ENCODE measurements around the gene CUBN. TPM values are rescaled to one million over a fixed set of nuclear protein-coding genes. Genes with fewer than 3 reads are reported as not detected.

Gene CUBN
- total RNA-seq, 2 experiments from 2014 or later: 7.9 to 9.2 TPM

DNA sequence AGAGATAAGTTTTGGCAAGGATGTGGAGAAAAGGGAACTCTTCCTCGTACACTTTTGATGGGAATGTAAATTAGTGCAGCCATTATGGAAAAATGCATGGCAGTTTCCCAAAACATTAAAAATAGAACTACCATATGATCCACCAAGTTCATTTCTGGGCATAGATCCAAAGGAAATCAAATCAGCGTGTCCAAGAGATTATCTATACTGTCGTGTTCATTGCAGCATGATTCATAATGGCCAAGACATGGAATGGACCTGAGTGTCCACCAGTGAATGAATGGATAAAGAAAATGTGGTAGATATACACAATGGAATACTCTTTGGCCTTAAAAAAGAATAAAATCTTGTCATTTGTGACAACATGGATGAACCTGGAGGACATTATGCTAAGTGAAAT lies 242.0 kb downstream of the CUBN start:
- peaks cover 5% of the 10 kb centered on the region for H3K4me1 ChIP-seq (ENCODE audit: insufficient read depth, low read length)
- no peaks in the 10 kb centered on the region for H3K9me3 Mint-ChIP-seq
- DNase-seq (no peak), ATAC-seq (ENCODE audit: poor library complexity) (no peak)
- intact Hi-C loops (cut with DNase I, micrococcal nuclease): no loop called here
- no peaks in the 10 kb centered on the region for H3K36me3 ChIP-seq (ENCODE audit: insufficient read depth, low read length)
- no peak for TF ChIP-seq CTCF (IDR thresholded peaks at IDR 0.05)
- CTCF ChIA-PET: no interaction called here
- no peak overlapping the region for H3K27ac ChIP-seq (ENCODE audit: low read depth in 1 of 2, low read length in 2 of 2)
- H3K4me3 ChIP-seq (ENCODE audit: low read length): no peak overlapping the region
- H3K36me3 Mint-ChIP-seq (ENCODE audit: low read depth): peaks cover 5% of the 10 kb centered on the region
- H3K4me1 Mint-ChIP-seq (ENCODE audit: low read depth): peaks cover 10% of the 10 kb centered on the region
- no peaks in the 10 kb centered on the region for H3K9me3 ChIP-seq (ENCODE audit: control insufficient read depth in 1 of 2, insufficient read depth in 1 of 2, low read length in 2 of 2)
- no peak overlapping the region for H3K27ac Mint-ChIP-seq
- H3K27me3 ChIP-seq (ENCODE audit: control insufficient read depth in 1 of 2, insufficient read depth in 2 of 2, low read length in 2 of 2): no peaks in the 10 kb centered on the region
- H3K4me3 Mint-ChIP-seq: no peak overlapping the region
- H3K27me3 Mint-ChIP-seq: no peaks in the 10 kb centered on the region
- POLR2A ChIA-PET: no interaction called here

DNA sequence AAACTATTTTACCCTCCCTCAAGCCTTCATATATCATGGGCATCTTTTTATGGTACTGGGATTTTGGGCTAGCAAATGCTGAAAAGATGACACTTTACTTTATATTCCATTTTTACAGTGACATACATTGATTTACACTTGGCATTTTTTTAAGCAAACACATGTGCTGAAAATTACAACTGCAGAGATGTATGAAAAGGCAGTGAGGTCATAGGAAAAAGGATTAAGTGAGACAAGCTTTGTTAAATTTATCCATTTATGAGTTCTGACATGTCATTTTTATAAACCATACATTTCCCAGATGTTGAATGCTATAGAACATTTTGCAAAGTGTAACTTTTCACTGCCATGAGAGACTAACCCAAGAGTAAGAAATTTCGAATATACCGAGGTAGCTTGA lies 243.6 kb downstream of the CUBN start:
- POLR2A ChIA-PET: no interaction called here
- Mint-ChIP-seq H3K27ac (no peak overlapping the region), H3K36me3 (ENCODE audit: low read depth) (peaks cover 8% of the 10 kb centered on the region), H3K27me3 (no peaks in the 10 kb centered on the region), H3K4me1 (ENCODE audit: low read depth) (peaks cover under 1% of the 10 kb centered on the region), H3K9me3 (no peaks in the 10 kb centered on the region), H3K4me3 (no peak overlapping the region)
- no peaks in the 10 kb centered on the region for H3K36me3 ChIP-seq (ENCODE audit: insufficient read depth, low read length)
- CTCF ChIA-PET: interaction anchor here (0.8 kb wide), 1 partner anchor 18 kb away, joined by 3 read pairs; no protein-coding TSS in a partner anchor
- ATAC-seq (ENCODE audit: poor library complexity) (no peak), DNase-seq (no peak)
- TF ChIP-seq CTCF (IDR thresholded peaks at IDR 0.05): no peak
- H3K9me3 ChIP-seq (ENCODE audit: control insufficient read depth in 1 of 2, insufficient read depth in 1 of 2, low read length in 2 of 2): no peaks in the 10 kb centered on the region
- no peak overlapping the region for H3K4me3 ChIP-seq (ENCODE audit: low read length)
- peaks cover 2% of the 10 kb centered on the region for H3K4me1 ChIP-seq (ENCODE audit: insufficient read depth, low read length)
- H3K27me3 ChIP-seq (ENCODE audit: control insufficient read depth in 1 of 2, insufficient read depth in 2 of 2, low read length in 2 of 2): no peaks in the 10 kb centered on the region
- H3K27ac ChIP-seq (ENCODE audit: low read depth in 1 of 2, low read length in 2 of 2): no peak overlapping the region
- intact Hi-C loops (cut with DNase I, micrococcal nuclease): no loop called here

- intact Hi-C loops (cut with DNase I, micrococcal nuclease): no loop called here
These were observed 245.1 kb downstream of the CUBN start for GRCh38 chr10:16884497-16884896.

More at GRCh38 chr10:16884497-16884896, 245.1 kb downstream of the CUBN start:
- H3K27me3 Mint-ChIP-seq: no peaks in the 10 kb centered on the region
- no peak for TF ChIP-seq CTCF (IDR thresholded peaks at IDR 0.05)
- H3K27me3 ChIP-seq (ENCODE audit: control insufficient read depth in 1 of 2, insufficient read depth in 2 of 2, low read length in 2 of 2): no peaks in the 10 kb centered on the region
- H3K9me3 ChIP-seq (ENCODE audit: control insufficient read depth in 1 of 2, insufficient read depth in 1 of 2, low read length in 2 of 2): no peaks in the 10 kb centered on the region
- peaks cover 9% of the 10 kb centered on the region for H3K36me3 Mint-ChIP-seq (ENCODE audit: low read depth)
- no peaks in the 10 kb centered on the region for H3K36me3 ChIP-seq (ENCODE audit: insufficient read depth, low read length)
- no peak overlapping the region for H3K27ac ChIP-seq (ENCODE audit: low read depth in 1 of 2, low read length in 2 of 2)
- no peak overlapping the region for H3K27ac Mint-ChIP-seq
- ChIA-PET CTCF (no interaction called here), POLR2A (no interaction called here)
- no peaks in the 10 kb centered on the region for H3K9me3 Mint-ChIP-seq
- H3K4me1 Mint-ChIP-seq (ENCODE audit: low read depth): no peaks in the 10 kb centered on the region
- H3K4me3 Mint-ChIP-seq: no peak overlapping the region
- ATAC-seq (ENCODE audit: poor library complexity) (no peak), DNase-seq (peak in 2 of 14 experiments; percentile 15 to 27)
- no peak overlapping the region for H3K4me3 ChIP-seq (ENCODE audit: low read length)
- H3K4me1 ChIP-seq (ENCODE audit: insufficient read depth, low read length): peaks cover 2% of the 10 kb centered on the region

Data from CD4-positive, alpha-beta T cell (primary cell).